ENCODE data around the gene PCYT1A.

PCYT1A gene

DNA sequence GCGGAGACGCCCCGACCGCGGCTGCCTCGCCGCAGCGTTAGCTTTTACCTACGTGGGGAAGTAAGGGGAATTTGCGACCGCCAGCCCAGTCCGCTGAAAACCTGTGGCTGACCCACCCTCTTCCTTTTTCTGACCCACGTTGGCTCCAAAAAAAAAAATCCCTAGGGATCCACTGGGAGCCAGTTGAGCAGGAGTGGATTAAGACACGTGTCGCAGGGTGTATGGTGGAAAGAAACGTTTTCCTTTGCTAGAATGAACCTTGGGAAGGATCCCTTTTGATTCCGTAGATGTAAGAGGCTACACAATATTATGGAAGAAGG lies 575 bp upstream of the PCYT1A start:
- in situ Hi-C loops (cut with MboI; ENCODE audit: low sequenced_read_pairs) = no loop called here

GRCh38 chr3:196287090-196287439 lies 461 bp downstream of the PCYT1A start:
- in situ Hi-C loops (cut with MboI; ENCODE audit: low sequenced_read_pairs) = no loop called here

DNA sequence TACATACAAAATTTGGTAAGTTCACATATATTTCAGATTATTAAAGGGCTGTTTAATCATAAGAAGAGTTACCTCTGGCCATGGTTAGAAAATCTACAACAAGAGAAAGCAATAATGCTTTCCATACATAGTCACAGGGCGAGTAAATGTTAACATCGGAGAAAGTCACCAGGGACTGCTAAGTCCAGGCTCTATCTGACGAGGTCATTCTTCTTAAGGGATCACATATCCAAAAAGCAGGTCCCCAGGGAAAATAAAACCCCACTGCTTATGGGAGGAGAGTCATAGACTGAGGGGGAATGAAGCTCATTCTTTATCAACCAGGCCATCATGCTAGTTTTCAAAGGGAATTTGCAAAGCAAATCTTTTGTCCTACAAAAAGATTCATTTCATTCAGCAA lies 3.1 kb downstream of the PCYT1A start:
- in situ Hi-C loops (cut with MboI; ENCODE audit: low sequenced_read_pairs) = no loop called here

DNA sequence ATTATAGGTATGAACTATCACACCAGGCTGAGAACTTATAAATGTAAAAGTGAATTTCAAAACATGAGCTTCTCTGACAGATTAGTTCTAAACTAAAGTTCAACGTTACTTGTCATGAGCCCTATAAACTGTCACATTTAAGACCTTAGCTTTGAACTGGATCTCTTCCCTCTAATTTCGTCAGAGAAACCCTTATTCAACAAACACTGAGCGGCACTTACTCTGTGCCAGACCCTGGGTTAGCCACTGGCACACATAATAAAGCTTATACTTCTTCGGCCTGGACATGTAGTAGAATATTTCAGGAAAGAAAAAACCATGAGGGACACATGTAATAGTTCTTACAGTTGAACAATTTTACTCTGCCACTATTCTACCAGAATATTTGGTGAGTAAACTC lies 5.6 kb downstream of the PCYT1A start:
- in situ Hi-C loops (cut with MboI; ENCODE audit: low sequenced_read_pairs) = no loop called here

- in situ Hi-C loops (cut with MboI; ENCODE audit: low sequenced_read_pairs) = no loop called here
These were observed 6.7 kb downstream of the PCYT1A start for GRCh38 chr3:196280689-196281440.

- in situ Hi-C loops (cut with MboI; ENCODE audit: low sequenced_read_pairs) = no loop called here
These were observed 12.4 kb downstream of the PCYT1A start for GRCh38 chr3:196275126-196275525.

DNA sequence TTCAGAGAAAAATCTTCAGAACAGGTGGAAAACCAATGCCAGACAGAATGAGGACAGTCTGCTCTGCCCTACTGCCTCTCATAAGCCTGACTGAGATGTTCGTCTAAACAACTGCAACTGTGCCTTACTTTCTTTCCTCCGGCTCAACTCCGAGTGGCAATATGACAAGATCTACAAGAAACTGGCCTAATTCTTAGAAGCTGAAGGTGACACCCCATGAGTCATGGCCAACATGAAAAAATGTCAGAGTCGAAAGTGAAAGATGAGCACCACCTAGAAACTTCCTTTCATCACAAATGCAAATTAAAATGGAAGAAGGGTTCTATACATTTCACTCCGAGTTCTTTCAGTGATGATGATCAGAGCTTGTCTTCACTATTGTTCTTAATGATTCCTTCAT lies 12.9 kb downstream of the PCYT1A start:
- in situ Hi-C loops (cut with MboI; ENCODE audit: low sequenced_read_pairs) = no loop called here

DNA sequence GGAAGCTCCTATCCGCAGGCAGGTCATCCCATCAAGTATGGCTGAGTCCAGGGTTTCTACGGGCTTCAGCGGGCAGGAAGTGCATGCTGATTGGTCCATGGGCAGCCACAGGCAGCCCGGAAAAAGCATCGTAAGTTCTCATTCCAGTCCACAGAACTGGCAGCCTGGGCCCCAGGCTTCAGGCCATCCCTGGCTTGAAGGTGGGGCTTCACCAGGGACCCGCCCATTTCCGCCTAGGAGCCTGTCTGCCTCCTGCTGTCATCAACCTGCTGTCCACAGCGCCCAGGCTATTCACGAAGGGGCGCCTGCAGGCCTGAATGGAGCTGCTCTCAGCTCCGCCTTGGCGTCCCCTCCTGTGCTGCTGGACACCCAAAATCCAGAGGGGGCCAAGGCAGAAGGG lies 13.9 kb downstream of the PCYT1A start:
- in situ Hi-C loops (cut with MboI; ENCODE audit: low sequenced_read_pairs) = no loop called here

- in situ Hi-C loops (cut with MboI; ENCODE audit: low sequenced_read_pairs) = no loop called here
These were observed 14.7 kb downstream of the PCYT1A start for GRCh38 chr3:196272826-196273225.

GRCh38 chr3:196270499-196270898 lies 17.0 kb downstream of the PCYT1A start:
- in situ Hi-C loops (cut with MboI; ENCODE audit: low sequenced_read_pairs) = no loop called here

DNA sequence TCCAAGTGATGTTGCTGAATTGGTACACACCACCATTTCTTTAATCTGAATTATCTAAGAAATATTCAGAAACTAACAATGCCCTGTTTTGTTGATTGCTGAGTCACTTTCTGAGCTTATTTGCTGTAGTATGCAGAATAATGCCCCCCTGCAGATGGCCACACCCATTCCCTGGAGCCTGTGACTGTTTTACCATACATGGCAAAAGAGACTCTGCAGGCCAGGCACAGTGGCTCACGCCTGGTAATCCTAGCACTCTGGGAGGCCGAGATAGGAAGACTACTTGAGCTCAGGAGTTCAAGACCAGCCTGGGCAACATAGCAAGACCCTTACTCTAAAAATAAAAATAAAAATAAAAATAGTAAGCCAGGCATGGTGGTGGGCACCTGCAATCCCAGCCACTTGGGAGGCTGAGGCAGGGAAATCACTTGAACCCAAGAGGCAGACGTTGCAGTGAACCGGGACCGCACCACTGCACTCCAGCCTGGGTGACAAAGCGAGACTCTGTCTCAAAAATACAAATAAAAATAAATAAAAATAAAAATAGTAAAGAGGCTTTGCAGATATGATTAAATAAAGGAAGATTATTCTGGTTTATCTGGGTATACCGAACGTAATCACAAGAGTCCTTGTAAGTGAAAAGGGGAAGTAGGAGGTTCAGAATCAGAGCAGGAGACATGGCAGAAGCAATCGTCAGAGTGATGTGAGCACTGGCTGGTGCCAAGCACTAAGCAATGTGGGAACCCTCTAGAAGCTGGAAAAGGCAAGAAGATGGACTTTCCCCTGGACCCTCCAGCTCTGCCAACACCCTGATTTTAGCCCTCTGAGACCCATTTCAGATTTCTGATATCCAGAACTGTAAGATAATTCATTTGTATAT lies 19.0 kb downstream of the PCYT1A start:
- in situ Hi-C loops (cut with MboI; ENCODE audit: low sequenced_read_pairs) = no loop called here

GRCh38 chr3:196263819-196264218 lies 23.7 kb downstream of the PCYT1A start:
- in situ Hi-C loops (cut with MboI; ENCODE audit: low sequenced_read_pairs) = no loop called here

GRCh38 chr3:196260784-196261183 lies 26.7 kb downstream of the PCYT1A start:
- in situ Hi-C loops (cut with MboI; ENCODE audit: low sequenced_read_pairs) = no loop called here

- in situ Hi-C loops (cut with MboI; ENCODE audit: low sequenced_read_pairs) = loop anchor here (5.0 kb wide), 1 partner anchor 262 kb away; the partner anchor contains the start of gene SMCO1
These were observed 31.8 kb downstream of the PCYT1A start for GRCh38 chr3:196255776-196256175.

DNA sequence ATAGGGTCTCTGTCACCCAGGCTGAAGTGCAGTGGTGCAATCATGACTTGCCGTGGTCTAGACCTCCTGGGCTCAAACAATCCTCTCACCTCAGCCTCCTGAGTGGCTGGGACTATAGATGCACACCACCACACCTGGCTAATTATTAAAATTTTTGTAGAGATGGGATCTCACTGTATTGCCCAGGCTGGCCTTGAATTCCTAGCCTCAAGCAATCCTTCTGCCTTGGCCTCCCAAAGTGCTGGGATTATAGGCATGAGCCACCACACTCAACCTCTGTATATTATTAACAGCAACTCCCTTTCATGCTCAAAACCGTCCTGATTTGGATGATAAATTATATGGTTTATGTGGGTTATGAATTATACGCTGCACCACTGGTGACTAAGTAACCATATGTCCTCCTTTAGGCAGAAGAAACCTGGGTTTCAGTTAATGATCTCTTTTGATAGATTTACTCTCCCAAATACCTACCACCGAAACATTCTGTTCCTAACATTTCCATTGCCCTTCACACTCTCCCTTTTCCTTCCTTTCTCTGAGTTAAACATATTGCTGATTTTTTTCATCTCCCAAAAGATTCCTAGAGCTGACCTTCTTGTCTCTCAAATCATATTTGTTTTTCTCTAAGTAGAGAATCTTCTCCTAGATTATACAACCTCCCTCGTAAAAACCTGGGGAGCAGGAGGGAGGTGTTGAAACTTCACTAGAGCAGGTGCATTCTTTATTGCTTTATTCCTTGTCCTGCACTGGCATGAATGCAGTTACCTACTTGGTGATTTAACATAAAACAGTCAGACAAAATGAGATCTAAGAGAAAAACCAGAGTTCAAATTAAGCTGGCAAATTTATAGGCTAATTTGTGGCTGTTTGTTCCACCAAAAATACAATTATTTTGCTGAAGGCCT lies 32.9 kb downstream of the PCYT1A start:
- in situ Hi-C loops (cut with MboI; ENCODE audit: low sequenced_read_pairs) = loop anchor here (5.0 kb wide), 1 partner anchor 263 kb away; the partner anchor contains the start of gene SMCO1

- in situ Hi-C loops (cut with MboI; ENCODE audit: low sequenced_read_pairs) = no loop called here
These were observed 35.6 kb downstream of the PCYT1A start for GRCh38 chr3:196251918-196252317.

- in situ Hi-C loops (cut with MboI; ENCODE audit: low sequenced_read_pairs) = loop anchor here (25.0 kb wide), 1 partner anchor 916 kb away; no protein-coding TSS in a partner anchor
These were observed 40.8 kb downstream of the PCYT1A start for GRCh38 chr3:196246612-196247308.

DNA sequence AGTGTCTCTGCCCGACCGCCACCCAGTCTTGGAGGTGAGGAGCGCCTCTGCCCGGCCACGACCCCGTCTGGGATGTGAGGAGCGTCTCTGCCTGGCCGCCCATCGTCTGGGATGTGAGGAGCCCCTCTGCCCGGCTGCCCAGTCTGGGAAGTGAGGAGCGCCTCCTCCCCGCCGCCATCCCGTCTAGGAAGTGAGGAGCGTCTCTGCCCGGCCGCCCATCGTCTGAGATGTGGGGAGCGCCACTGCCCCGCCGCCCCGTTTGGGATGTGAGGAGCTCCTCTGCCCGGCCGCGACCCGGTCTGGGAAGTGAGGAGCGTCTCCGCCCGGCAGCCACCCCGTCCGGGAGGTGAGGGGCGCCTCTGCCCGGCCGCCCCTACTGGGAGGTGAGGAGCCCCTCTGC lies 43.4 kb downstream of the PCYT1A start:
- in situ Hi-C loops (cut with MboI; ENCODE audit: low sequenced_read_pairs) = loop anchor here (25.0 kb wide), 1 partner anchor 918 kb away; no protein-coding TSS in a partner anchor

DNA sequence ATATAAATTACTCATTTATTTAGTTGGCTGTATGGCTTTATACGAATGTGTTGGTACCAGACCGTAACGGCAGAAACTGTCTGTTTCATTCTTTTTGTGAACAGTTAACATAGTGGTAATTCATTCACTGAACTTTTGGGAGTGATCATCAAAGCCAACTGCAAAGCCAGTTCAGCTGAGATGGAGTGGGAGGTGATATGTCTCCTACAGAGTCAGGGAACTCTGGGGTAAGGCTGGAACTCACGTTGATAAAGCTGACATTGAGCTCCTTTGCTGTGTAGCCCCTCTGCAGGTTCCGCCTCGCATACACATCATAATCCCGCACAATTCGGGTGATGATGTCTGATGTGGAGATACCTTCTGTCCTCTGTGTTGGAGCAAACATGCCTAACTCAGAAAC lies 45.8 kb downstream of the PCYT1A start:
- in situ Hi-C loops (cut with MboI; ENCODE audit: low sequenced_read_pairs) = loop anchor here (25.0 kb wide), 1 partner anchor 921 kb away; no protein-coding TSS in a partner anchor

- in situ Hi-C loops (cut with MboI; ENCODE audit: low sequenced_read_pairs) = loop anchor here (25.0 kb wide), 1 partner anchor 922 kb away; no protein-coding TSS in a partner anchor
These were observed 47.1 kb downstream of the PCYT1A start for GRCh38 chr3:196240424-196240823.

Measured in HL-60/S4 (cell line).